ENCODE measurements around the gene ARHGAP5.

ARHGAP5 gene

DNA sequence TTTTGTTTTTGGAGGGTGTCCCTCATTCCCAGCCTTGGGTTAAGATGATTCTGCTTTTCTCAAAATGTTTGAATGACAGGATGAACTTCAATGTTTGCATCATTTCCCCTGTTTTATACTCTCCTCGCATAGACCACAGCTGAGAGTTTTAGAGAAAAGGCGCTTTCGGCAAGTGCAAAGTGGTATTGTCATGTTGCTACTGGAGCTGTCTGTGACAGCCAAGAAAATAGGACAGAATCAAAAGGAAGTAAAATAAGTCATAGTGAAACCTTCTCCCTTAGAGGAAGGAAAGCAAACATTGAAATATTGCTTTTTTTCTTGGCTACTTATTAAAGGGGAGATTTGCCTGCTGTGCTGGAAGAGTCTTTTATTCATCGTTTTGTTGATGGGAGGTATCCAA is 33.5 kb upstream of the ARHGAP5 start:
- H3K4me1 Mint-ChIP-seq = peaks cover 6% of the 10 kb centered on the region

GRCh38 chr14:32044454-32044853 is 32.6 kb upstream of the ARHGAP5 start:
- Mint-ChIP-seq H3K27ac (no peak overlapping the region), H3K4me3 (no peak overlapping the region), H3K4me1 (no peaks in the 10 kb centered on the region), H3K36me3 (ENCODE audit: low read depth) (no peaks in the 10 kb centered on the region), H3K27me3 (ENCODE audit: low read depth, poor library complexity) (no peaks in the 10 kb centered on the region), H3K9me3 (no peaks in the 10 kb centered on the region)
- no peak for DNase-seq
- TF ChIP-seq, protein P1, sequence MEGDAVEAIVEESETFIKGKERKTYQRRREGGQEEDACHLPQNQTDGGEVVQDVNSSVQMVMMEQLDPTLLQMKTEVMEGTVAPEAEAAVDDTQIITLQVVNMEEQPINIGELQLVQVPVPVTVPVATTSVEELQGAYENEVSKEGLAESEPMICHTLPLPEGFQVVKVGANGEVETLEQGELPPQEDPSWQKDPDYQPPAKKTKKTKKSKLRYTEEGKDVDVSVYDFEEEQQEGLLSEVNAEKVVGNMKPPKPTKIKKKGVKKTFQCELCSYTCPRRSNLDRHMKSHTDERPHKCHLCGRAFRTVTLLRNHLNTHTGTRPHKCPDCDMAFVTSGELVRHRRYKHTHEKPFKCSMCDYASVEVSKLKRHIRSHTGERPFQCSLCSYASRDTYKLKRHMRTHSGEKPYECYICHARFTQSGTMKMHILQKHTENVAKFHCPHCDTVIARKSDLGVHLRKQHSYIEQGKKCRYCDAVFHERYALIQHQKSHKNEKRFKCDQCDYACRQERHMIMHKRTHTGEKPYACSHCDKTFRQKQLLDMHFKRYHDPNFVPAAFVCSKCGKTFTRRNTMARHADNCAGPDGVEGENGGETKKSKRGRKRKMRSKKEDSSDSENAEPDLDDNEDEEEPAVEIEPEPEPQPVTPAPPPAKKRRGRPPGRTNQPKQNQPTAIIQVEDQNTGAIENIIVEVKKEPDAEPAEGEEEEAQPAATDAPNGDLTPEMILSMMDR (IDR thresholded peaks at IDR 0.05) = no peak

More for the DNA sequence above, 33.5 kb upstream of the ARHGAP5 start:
- Mint-ChIP-seq H3K9me3 (no peaks in the 10 kb centered on the region), H3K4me3 (no peak overlapping the region), H3K36me3 (ENCODE audit: low read depth) (no peaks in the 10 kb centered on the region), H3K27ac (no peak overlapping the region), H3K27me3 (ENCODE audit: low read depth, poor library complexity) (no peaks in the 10 kb centered on the region)
- TF ChIP-seq, protein P1 (IDR thresholded peaks at IDR 0.05) = no peak
- no peak for DNase-seq

- no peak for DNase-seq
- no peaks in the 10 kb centered on the region for H3K27me3 Mint-ChIP-seq (ENCODE audit: low read depth, poor library complexity)
- TF ChIP-seq, protein P1 (IDR thresholded peaks at IDR 0.05) = no peak
- no peaks in the 10 kb centered on the region for H3K9me3 Mint-ChIP-seq
- H3K36me3 Mint-ChIP-seq (ENCODE audit: low read depth) = no peaks in the 10 kb centered on the region
- H3K4me1 Mint-ChIP-seq = no peaks in the 10 kb centered on the region
- H3K27ac Mint-ChIP-seq = no peak overlapping the region
- no peak overlapping the region for H3K4me3 Mint-ChIP-seq
These were observed 29.3 kb upstream of the ARHGAP5 start for GRCh38 chr14:32047791-32048190.

- Mint-ChIP-seq H3K36me3 (ENCODE audit: low read depth) (no peaks in the 10 kb centered on the region), H3K27me3 (ENCODE audit: low read depth, poor library complexity) (no peaks in the 10 kb centered on the region), H3K4me1 (no peaks in the 10 kb centered on the region), H3K4me3 (no peak overlapping the region), H3K9me3 (peaks cover 12% of the 10 kb centered on the region), H3K27ac (no peak overlapping the region)
- TF ChIP-seq, protein P1 (IDR thresholded peaks at IDR 0.05) = no peak
- DNase-seq = no peak
These were observed 27.6 kb upstream of the ARHGAP5 start for GRCh38 chr14:32049361-32050088.

- TF ChIP-seq, protein P1 (IDR thresholded peaks at IDR 0.05) = no peak
- peaks cover 15% of the 10 kb centered on the region for H3K9me3 Mint-ChIP-seq
- no peaks in the 10 kb centered on the region for H3K4me1 Mint-ChIP-seq
- no peaks in the 10 kb centered on the region for H3K36me3 Mint-ChIP-seq (ENCODE audit: low read depth)
- H3K4me3 Mint-ChIP-seq = no peak overlapping the region
- H3K27me3 Mint-ChIP-seq (ENCODE audit: low read depth, poor library complexity) = no peaks in the 10 kb centered on the region
- no peak overlapping the region for H3K27ac Mint-ChIP-seq
- DNase-seq = no peak
These were observed 26.2 kb upstream of the ARHGAP5 start for GRCh38 chr14:32050878-32051277.

DNA sequence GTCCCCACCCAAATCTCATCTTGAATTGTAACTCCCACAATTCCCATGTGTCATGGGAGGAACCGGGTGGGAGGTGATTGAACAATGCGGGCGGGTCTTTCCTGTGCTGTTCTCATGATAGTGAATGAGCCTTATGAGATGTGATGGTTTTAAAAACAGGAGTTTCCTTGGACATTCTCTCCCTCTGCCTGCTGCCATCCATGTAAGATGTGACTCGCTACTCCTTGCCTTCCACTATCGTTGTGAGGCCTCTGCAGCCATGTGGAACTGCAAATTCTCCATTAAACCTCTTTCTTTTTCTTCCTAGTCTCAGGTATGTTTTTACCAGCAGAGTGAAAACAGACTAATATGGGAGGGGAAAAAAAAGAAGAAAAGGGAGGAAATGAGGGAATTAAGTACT is 22.6 kb upstream of the ARHGAP5 start:
- no peak for DNase-seq
- Mint-ChIP-seq H3K4me1 (no peaks in the 10 kb centered on the region), H3K27me3 (ENCODE audit: low read depth, poor library complexity) (no peaks in the 10 kb centered on the region), H3K4me3 (no peak overlapping the region), H3K27ac (no peak overlapping the region), H3K36me3 (ENCODE audit: low read depth) (no peaks in the 10 kb centered on the region), H3K9me3 (peaks cover 15% of the 10 kb centered on the region)
- TF ChIP-seq, protein P1 (IDR thresholded peaks at IDR 0.05) = no peak
